Esophagus squamous epithelium (tissue), 5 donors: ENCODE measurements around the gene VPS26C. TPM values are rescaled to one million over a fixed set of nuclear protein-coding genes. Genes with fewer than 3 reads are reported as not detected.

Source experiments
- DNase-seq: peaks from one replicate; lab custom pipeline; 2025; lab: John Stamatoyannopoulos, UW
- H3K27ac ChIP-seq, 4 donors: fragments of 200-600 bp; sonication (generic); one replicate each; pipeline ENCODE4 v1.5.1; 2016 to 2019; ENCODE audit warnings: mild to moderate bottlenecking in 1 of 4
- H3K27me3 ChIP-seq, 4 donors: fragments of 200-600 bp; sonication (generic); 1 replicate in 3 of 4; 2 replicates in 1 of 4; pipeline versions ENCODE4 v1.5.1 to v1.6.0; 2017 to 2021; ENCODE audit warnings: antibody characterized with exemption in 1 of 4
- H3K36me3 ChIP-seq, 3 donors: fragments of 200-600 bp; sonication (generic); one replicate each; pipeline ENCODE4 v1.5.1; 2016 to 2019
- H3K4me1 ChIP-seq, 3 donors: fragments of 200-600 bp; sonication (generic); one replicate each; pipeline ENCODE4 v1.5.1; 2017 to 2019
- H3K4me3 ChIP-seq, 4 donors: fragments of 200-600 bp; sonication (generic); 1 replicate in 3 of 4; 2 replicates in 1 of 4; pipeline ENCODE4 v1.5.1; 2016 to 2019; ENCODE audit warnings: mild to moderate bottlenecking in 2 of 4, moderate library complexity in 1 of 4
- H3K9me3 ChIP-seq, 3 donors: fragments of 200-600 bp; sonication (generic); one replicate each; pipeline ENCODE4 v1.5.1; 2016 to 2019
- POLR2A ChIP-seq, 4 donors: fragments of 450-650 bp; IDR thresholded peaks; one replicate each; pipeline ENCODE4 v1.6.1; 2017; ENCODE audit warnings: antibody characterized with exemption in 4 of 4, mild to moderate bottlenecking in 4 of 4, moderate library complexity in 3 of 4
- WGBS, 2 donors: methylation state at CpG; one replicate each; pipeline ENCODE4 v1.1.5; 2018; 5-methylcytosine and 5-hydroxymethylcytosine counted together
- intact Hi-C: fragments of 100-400 bp; cut with DNase I; formaldehyde crosslinking; loops from one replicate; pipeline ENCODE4 v1.15.0; 2022
- total RNA-seq, 4 donors: library from RNA; depleted of rRNA; stranded (reverse); fragments of >200 nt; gene quantifications; one replicate each; pipeline ENCODE4 v1.1.0, GENCODE V29; 2016
- TF ChIP-seq, protein P1 (sequence below), 6 experiments: fragments of 450-650 bp in 4 of 6; fragments of 200-600 bp in 2 of 6; sonication (generic) in 2 of 6; IDR thresholded peaks; one replicate each; pipeline ENCODE4 v1.5.1; 2016 to 2019; ENCODE audit warnings: antibody characterized with exemption in 6 of 6, mild to moderate bottlenecking in 4 of 6, moderate library complexity in 4 of 6
- donor health status: DM: yes; HTN: yes; CAD: no.

VPS26C gene
- total RNA-seq, 4 donors from 2014 or later = 35.6 to 58.0 (median 44.0) TPM

DNA sequence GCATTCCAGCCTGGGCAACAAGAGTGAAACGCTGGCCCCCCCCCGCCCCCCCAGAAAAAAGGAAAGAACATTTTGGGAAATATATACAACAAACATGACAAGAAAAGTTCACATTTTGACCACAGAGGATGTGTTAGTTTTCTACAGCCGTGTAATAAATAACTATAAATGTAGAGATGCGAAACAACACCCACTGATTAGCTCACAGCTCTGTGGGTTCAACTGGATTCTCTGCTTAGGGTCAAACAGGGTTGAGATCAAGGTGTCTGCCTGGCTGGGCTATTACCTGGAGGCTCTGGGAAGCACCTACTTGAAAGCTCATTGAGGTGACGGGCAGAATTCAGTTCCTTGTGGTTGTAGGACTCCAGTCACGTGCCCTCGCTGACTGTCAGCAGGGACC is 11.1 kb upstream of the VPS26C start:
- WGBS, 2 donors = 84 to 90% methylated on average over 6 to 7 of the region's 7 CpGs
- TF ChIP-seq, protein P1, sequence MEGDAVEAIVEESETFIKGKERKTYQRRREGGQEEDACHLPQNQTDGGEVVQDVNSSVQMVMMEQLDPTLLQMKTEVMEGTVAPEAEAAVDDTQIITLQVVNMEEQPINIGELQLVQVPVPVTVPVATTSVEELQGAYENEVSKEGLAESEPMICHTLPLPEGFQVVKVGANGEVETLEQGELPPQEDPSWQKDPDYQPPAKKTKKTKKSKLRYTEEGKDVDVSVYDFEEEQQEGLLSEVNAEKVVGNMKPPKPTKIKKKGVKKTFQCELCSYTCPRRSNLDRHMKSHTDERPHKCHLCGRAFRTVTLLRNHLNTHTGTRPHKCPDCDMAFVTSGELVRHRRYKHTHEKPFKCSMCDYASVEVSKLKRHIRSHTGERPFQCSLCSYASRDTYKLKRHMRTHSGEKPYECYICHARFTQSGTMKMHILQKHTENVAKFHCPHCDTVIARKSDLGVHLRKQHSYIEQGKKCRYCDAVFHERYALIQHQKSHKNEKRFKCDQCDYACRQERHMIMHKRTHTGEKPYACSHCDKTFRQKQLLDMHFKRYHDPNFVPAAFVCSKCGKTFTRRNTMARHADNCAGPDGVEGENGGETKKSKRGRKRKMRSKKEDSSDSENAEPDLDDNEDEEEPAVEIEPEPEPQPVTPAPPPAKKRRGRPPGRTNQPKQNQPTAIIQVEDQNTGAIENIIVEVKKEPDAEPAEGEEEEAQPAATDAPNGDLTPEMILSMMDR (IDR thresholded peaks at IDR 0.05) = no peak
- no peak for TF ChIP-seq POLR2A (IDR thresholded peaks at IDR 0.05)
- no peak for DNase-seq
- peaks cover 0 to 6% (median 0%) of the 10 kb centered on the region in 3 donors for H3K4me1 ChIP-seq
- H3K36me3 ChIP-seq = no peaks in the 10 kb centered on the region
- H3K27ac ChIP-seq = no peak overlapping the region
- H3K27me3 ChIP-seq = no peaks in the 10 kb centered on the region
- no peaks in the 10 kb centered on the region for H3K9me3 ChIP-seq
- no peak overlapping the region for H3K4me3 ChIP-seq
- intact Hi-C loops = loop anchor here (5.0 kb wide), 1 partner anchor 119 kb away; no protein-coding TSS in a partner anchor

DNA sequence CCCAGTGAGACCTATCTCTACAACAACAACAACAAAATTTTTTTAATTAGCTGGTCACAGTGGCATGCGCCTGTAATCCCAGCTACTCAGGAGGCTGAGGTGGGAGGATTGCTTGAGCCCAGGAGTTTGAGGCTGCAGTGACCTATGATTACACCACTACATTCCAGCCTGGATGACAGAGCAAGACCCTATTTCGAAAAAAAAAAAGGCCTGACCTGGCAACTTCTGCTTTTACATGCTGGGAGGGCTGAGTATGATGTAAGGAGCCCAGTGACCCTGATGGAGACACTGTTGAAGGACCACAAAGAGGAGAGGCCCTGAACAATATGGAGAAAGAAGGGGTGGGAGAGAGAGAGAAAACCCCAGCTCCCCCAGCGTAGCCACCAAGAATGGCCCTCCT is 9.2 kb upstream of the VPS26C start:
- peaks cover 0 to 3% (median under 1%) of the 10 kb centered on the region in 3 donors for H3K4me1 ChIP-seq
- DNase-seq = no peak
- no peak overlapping the region for H3K4me3 ChIP-seq
- TF ChIP-seq, protein P1 (IDR thresholded peaks at IDR 0.05) = no peak
- no peak for TF ChIP-seq POLR2A (IDR thresholded peaks at IDR 0.05)
- intact Hi-C loops = loop anchor here (5.0 kb wide), 1 partner anchor 121 kb away; no protein-coding TSS in a partner anchor
- no peaks in the 10 kb centered on the region for H3K36me3 ChIP-seq
- H3K9me3 ChIP-seq = no peaks in the 10 kb centered on the region
- no peaks in the 10 kb centered on the region for H3K27me3 ChIP-seq
- no peak overlapping the region for H3K27ac ChIP-seq
- 67 to 93% methylated on average over 2 to 3 of the region's 3 CpGs for WGBS, 2 donors

DNA sequence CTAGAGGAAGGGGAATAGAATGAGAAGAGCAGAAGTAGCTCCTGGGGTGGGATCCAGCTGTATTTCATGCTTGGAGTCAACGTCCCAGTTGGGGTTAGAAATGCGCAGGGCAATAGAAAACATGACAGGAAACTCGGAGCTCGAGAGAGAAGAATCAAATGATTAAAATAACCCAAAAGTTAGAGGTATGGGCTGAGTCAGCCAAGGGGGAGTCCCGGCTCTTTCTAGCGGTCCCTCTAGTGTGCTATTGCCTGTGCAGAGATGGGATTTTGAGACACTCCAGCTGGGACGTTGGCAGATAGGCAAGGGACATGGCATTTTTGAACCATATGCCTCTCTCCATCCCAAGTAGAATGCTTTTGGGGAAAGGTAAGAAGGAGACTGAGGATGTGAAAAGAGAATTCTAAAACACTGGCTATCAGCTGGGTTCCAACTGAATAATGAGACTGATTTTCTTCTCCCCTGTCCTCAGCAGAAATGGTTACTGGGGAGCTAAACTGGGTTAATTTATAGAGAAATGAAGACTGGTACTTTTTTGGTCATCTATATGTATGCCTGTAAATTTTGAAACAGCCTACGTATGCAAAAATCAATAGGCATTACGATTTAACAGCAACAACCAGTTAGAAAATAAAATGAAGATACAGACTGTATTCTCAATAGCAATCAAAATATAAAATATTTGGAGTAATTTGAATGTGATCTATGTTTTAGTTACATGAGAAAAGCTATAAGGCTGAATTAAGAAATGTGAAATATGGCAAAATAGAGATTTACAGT is 7.0 kb upstream of the VPS26C start:
- no peak for DNase-seq
- TF ChIP-seq POLR2A (IDR thresholded peaks at IDR 0.05) = no peak
- TF ChIP-seq, protein P1 (IDR thresholded peaks at IDR 0.05) = no peak
- no peaks in the 10 kb centered on the region for H3K9me3 ChIP-seq
- no peaks in the 10 kb centered on the region for H3K36me3 ChIP-seq
- intact Hi-C loops = no loop called here
- WGBS, 2 donors = 40 to 61% methylated on average over 9 of the region's 9 CpGs
- H3K27ac ChIP-seq = no peak overlapping the region
- peaks cover 0 to 23% (median 8%) of the 10 kb centered on the region in 3 donors for H3K4me1 ChIP-seq
- no peak overlapping the region for H3K4me3 ChIP-seq
- H3K27me3 ChIP-seq = no peaks in the 10 kb centered on the region

DNA sequence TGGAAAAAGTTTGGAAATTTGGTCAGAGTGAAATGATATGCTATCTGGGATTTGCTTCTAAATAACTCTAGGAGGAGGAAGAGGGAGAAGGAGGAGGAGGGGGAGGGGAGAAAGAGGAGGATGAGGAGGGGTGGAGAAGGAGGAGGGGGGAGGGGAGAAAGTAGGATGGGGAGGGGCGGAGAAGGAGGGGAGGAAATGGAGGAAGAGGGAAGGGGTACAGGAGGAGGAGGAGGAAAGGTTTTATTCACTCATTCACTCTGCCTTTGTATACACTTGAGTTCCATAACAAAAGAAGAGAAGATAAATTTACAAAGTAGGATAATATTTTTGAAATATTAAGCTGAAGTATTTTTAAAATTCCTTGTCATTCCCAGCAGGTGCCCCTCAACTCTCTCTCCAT is 6.3 kb upstream of the VPS26C start:
- H3K36me3 ChIP-seq = no peaks in the 10 kb centered on the region
- WGBS, 2 donors = 56 to 62% methylated on average over 1 of the region's 1 CpG
- TF ChIP-seq, protein P1 (IDR thresholded peaks at IDR 0.05) = no peak
- TF ChIP-seq POLR2A (IDR thresholded peaks at IDR 0.05) = no peak
- peaks cover 0 to 27% (median 8%) of the 10 kb centered on the region in 3 donors for H3K4me1 ChIP-seq
- H3K4me3 ChIP-seq = no peak overlapping the region
- intact Hi-C loops = no loop called here
- no peaks in the 10 kb centered on the region for H3K9me3 ChIP-seq
- H3K27me3 ChIP-seq = no peaks in the 10 kb centered on the region
- DNase-seq = no peak
- H3K27ac ChIP-seq = no peak overlapping the region

DNA sequence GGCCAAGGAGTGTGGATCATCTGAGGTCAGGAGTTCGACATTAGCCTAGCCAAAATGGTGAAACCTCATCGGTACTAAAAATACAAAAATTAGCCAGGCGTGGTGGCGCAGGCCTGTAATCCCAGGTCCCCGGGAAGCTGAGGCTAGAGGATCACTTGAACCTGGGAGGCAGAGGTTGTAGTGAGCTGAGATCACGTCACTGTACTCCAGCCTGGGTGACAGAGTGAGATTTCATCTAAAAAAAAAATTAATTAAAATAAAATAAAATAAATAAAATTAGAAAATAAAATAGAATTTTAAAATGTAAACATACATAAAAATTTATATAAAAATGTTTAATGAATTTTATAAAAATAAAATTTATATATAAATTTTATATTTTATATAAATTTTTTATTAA is 5.8 kb upstream of the VPS26C start:
- intact Hi-C loops = no loop called here
- WGBS, 2 donors = 86 to 92% methylated on average over 6 of the region's 6 CpGs
- Histone ChIP-seq H3K27me3 (no peaks in the 10 kb centered on the region), H3K36me3 (no peaks in the 10 kb centered on the region), H3K9me3 (no peaks in the 10 kb centered on the region), H3K27ac (no peak overlapping the region), H3K4me1 (peaks cover 0 to 32% (median 11%) of the 10 kb centered on the region in 3 donors), H3K4me3 (no peak overlapping the region)
- no peak for DNase-seq
- TF ChIP-seq, protein P1 (IDR thresholded peaks at IDR 0.05) = no peak
- no peak for TF ChIP-seq POLR2A (IDR thresholded peaks at IDR 0.05)
